Lower leg skin (tissue), 4 donors: ENCODE data around the gene HOXB13. TPM values are rescaled to one million over a fixed set of nuclear protein-coding genes. Genes with fewer than 3 reads are reported as not detected.

Source experiments
- DNase-seq, 2 donors: peaks; one replicate each; pipeline ENCODE4 v3.0.0-alpha.2; 2019; ENCODE audit warnings: low spot score in 2 of 2
- H3K4me3 ChIP-seq: fragments of 200-600 bp; sonication (generic); 2 replicates; pipeline ENCODE4 v1.5.1; 2017; ENCODE audit warnings: mild to moderate bottlenecking, low read depth; ENCODE audit not compliant: poor library complexity, severe bottlenecking
- POLR2A ChIP-seq, 2 donors: fragments of 450-650 bp; IDR thresholded peaks; one replicate each; pipeline ENCODE4 v1.6.1; 2016 to 2017; ENCODE audit warnings: antibody characterized with exemption in 2 of 2, mild to moderate bottlenecking in 1 of 2, moderate library complexity in 1 of 2
- WGBS, 2 donors: methylation state at CpG; one replicate each; pipeline ENCODE4 v1.1.5; 2018; 5-methylcytosine and 5-hydroxymethylcytosine counted together
- intact Hi-C: fragments of 100-400 bp; cut with DNase I; formaldehyde crosslinking; loops from one replicate; pipeline ENCODE4 v1.15.0; 2023; ENCODE audit warnings: low total_unique reads
- total RNA-seq, 4 donors: library from RNA; depleted of rRNA; stranded (reverse); fragments of >200 nt; gene quantifications; one replicate each; pipeline ENCODE4 v1.1.0, GENCODE V29; 2016
- TF ChIP-seq, protein P1 (sequence below), 3 donors: fragments of 450-650 bp; IDR thresholded peaks; one replicate each; pipeline ENCODE4 v1.5.1; 2016; ENCODE audit warnings: antibody characterized with exemption in 3 of 3, mild to moderate bottlenecking in 3 of 3, moderate library complexity in 2 of 3

HOXB13 gene
- total RNA-seq, 4 donors from 2014 or later, result 0.07 to 0.84 (median 0.08) TPM; not detected in 1

DNA sequence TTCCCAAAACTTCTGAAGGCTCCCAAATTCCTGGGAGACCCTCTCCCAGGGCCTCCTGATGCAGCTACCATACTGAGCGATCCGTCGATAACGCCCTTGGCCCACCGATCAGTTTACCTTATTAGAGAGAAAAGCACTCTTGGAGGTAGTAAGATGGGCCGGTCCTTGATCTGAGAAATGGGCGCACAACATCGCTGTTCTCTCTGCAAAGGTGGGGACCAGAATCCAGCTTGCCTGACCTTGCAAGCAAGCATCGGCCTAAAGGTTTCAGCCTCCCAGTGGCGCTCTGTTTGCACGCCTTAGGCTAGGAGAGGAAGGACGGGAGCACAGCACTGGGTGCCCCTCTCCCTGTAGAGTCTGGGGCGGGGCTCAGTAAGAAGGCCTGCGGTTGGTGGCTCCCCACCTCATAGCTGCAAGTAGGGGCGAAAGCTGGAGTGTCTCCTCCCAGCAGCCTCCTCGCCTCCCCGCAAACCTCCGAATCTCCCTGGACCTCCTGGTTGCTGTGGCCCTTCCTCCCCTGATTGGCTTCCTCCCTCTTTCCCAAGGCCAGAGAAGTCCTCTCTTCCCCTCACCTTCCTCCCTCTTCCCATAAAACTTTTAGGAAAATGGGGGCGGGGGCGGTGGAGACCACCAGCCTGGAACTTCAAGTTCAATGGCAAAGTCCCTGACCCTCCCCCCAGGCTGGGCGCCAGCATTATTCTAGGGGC lies 6.2 kb downstream of the HOXB13 start, which contains the start of gene PRAC1:
TSS of gene PRAC1 (minus strand) at position 318 of the 707 bp plus-strand sequence. CDS start at position 192, 126 bp downstream.
- intact Hi-C loops, result no loop called here
- no peak for DNase-seq
- no peak within 1 kb of the TSS for H3K4me3 ChIP-seq
- TF ChIP-seq, protein P1, sequence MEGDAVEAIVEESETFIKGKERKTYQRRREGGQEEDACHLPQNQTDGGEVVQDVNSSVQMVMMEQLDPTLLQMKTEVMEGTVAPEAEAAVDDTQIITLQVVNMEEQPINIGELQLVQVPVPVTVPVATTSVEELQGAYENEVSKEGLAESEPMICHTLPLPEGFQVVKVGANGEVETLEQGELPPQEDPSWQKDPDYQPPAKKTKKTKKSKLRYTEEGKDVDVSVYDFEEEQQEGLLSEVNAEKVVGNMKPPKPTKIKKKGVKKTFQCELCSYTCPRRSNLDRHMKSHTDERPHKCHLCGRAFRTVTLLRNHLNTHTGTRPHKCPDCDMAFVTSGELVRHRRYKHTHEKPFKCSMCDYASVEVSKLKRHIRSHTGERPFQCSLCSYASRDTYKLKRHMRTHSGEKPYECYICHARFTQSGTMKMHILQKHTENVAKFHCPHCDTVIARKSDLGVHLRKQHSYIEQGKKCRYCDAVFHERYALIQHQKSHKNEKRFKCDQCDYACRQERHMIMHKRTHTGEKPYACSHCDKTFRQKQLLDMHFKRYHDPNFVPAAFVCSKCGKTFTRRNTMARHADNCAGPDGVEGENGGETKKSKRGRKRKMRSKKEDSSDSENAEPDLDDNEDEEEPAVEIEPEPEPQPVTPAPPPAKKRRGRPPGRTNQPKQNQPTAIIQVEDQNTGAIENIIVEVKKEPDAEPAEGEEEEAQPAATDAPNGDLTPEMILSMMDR (IDR thresholded peaks at IDR 0.05), result no peak
- no peak for TF ChIP-seq POLR2A (IDR thresholded peaks at IDR 0.05)
- 18 to 25% methylated on average over 19 to 21 of the region's 21 CpGs for WGBS, 2 donors

DNA sequence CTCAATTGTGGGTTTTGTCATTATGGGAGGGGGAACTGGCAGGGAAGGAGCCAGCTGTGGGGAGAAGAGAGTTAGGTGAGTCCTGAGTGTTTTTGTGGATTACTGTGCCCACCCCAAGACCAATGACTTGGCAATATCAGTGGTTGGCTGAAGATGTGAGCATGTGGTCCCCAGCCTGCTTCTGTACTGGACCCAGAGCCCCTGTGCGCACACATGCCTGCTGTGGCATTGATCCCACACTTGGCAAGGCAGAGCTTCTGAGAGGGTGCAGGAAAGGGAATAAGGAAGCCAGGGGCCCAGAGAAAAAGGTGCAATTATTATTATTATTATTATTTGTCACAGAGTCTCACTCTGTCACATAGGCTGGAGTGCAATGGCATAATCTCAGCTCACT lies 7.5 kb downstream of the HOXB13 start:
- intact Hi-C loops, result no loop called here
- no peak overlapping the region for H3K4me3 ChIP-seq
- TF ChIP-seq, protein P1 (IDR thresholded peaks at IDR 0.05), result no peak
- TF ChIP-seq POLR2A (IDR thresholded peaks at IDR 0.05), result no peak
- 88 to 90% methylated on average over 1 of the region's 1 CpG for WGBS, 2 donors
- no peak for DNase-seq

DNA sequence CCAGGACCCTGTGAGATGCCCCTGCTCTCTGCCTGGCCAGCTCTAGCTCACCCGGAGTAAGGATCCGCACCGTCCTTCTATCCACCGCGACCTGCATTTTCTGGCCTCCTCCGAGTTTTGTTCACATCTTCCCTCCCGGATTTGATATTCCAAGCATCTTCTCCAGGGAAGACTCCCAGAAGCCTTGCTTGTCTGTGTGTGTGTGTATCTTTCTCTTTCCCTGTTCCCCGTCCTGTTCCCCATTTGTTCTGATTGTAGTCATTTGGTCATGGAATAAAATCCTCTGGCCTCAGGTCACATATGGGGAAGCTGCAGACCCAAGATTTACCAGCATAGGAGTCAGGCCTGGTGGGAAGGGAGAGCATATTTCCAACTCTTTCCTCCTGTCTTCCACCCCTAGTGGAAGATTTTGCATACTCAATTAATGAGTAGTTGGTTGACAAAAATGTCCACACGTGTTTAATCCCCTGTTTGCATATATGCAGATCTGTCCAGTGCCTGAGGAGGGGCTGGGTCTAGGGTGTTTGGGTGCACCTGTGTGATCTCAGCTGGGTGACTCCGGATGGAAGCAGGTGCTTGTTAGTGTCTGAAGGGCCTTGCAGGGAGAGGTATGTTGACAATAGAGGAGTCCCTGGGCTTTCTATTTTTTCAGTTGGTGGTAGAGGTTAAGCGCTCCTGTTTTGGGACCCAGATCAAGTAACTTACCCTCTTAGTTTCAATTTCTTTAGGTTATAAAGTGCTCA lies 8.1 kb downstream of the HOXB13 start:
- intact Hi-C loops, result no loop called here
- WGBS, 2 donors, result 34 to 36% methylated on average over 11 of the region's 11 CpGs
- H3K4me3 ChIP-seq, result no peak overlapping the region

DNA sequence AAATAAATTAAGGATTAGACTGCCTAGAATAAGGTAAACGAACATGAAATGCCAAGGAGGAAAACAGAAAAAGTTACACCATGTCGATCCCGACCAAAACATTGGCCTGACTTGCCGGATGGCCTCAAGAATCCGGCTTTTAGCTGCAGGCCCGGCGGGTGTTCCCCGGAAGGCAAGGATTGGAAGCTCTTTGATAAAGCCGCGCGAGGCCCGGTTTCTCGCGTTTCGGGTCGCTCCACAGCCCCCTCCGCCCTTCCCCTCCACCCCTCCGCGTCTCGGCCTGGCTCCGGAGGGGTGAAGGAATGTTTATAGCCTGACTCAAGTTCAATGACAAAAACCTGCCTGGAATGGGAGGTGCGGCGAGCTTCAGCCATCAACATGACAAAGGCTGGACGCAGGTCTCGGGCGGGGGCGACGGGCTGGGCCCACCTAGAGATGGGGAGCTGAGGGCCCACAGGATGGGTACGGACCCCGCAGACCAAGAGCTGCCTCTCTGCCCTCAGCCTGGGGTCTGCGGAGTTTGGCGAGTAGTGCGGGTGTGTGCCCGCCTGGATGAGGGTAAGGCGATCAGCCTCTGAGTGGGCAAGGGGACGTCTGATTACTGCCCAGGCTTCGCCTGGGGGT lies 8.8 kb downstream of the HOXB13 start:
- TF ChIP-seq POLR2A (IDR thresholded peaks at IDR 0.05), result no peak
- TF ChIP-seq, protein P1 (IDR thresholded peaks at IDR 0.05), result no peak
- DNase-seq, result peak in 1 of 2 donors; percentile 87
- intact Hi-C loops, result loop anchor here (5.0 kb wide), 1 partner anchor 163 kb away; no protein-coding TSS in a partner anchor
- no peak overlapping the region for H3K4me3 ChIP-seq
- 13 to 14% methylated on average over 37 of the region's 37 CpGs for WGBS, 2 donors

More for the DNA sequence above, 8.1 kb downstream of the HOXB13 start:
- TF ChIP-seq POLR2A (IDR thresholded peaks at IDR 0.05), result no peak
- TF ChIP-seq, protein P1 (IDR thresholded peaks at IDR 0.05), result no peak
- no peak for DNase-seq

DNA sequence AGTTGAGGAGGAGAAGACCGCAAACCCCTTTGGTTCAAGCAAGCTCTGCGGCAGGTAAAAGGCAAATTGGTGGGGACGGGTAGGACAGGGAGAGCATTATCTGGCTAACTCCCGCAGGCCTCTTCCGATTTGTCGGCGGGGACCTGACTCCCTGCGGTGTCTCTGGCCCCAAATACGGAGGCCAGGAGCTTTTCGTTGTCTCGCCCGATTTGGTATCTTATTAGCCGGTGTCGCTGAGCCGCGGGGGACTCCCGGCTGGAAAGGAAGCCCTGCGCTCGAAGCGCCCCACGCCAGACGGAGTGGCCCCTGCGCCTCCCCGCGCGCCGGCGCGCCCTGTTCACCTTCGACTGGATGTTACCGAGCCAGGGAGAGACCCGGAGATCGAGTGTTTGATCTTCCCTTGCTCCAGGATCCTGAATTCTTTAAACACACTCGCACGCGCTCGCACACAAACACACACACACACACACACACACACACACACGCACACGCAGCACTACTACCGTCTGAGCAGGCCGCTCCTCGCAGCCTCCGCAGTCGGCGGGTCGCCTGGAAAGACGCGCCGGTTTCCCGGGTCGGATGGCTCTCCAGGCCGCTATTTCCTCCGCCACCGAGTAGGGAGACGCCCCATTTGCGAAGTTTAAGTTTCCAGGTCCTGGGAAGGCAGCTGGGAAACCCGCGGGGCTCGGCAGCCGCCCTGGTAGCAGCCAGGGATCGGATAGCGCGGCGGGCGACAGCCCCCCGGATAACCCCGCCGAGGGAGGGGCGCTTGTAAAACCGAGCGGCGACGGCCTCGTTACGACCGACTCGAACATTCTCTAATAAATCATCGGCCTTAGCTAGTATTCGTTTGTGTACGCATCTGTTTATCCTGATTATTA lies 9.5 kb downstream of the HOXB13 start:
- no peak for DNase-seq
- 5 to 7% methylated on average over 49 to 74 of the region's 80 CpGs for WGBS, 2 donors
- TF ChIP-seq POLR2A (IDR thresholded peaks at IDR 0.05), result no peak
- TF ChIP-seq, protein P1 (IDR thresholded peaks at IDR 0.05), result no peak
- no peak overlapping the region for H3K4me3 ChIP-seq
- intact Hi-C loops, result loop anchor here (5.0 kb wide), 1 partner anchor 163 kb away; no protein-coding TSS in a partner anchor
